Liver (tissue), 9 donors: ENCODE data around the gene NEB. TPM values are rescaled to one million over a fixed set of nuclear protein-coding genes. Genes with fewer than 3 reads are reported as not detected.

Experiments
- DNase-seq: peaks from one replicate; pipeline ENCODE4 v3.0.0-alpha.2; 2017; ENCODE audit warnings: low spot score
- H3K27ac ChIP-seq, 2 donors: one replicate each; pipeline ENCODE4 v1.7.0; 2013; ENCODE audit warnings: inconsistent platforms in 2 of 2, low read length in 2 of 2, control low read depth in 1 of 2, low read depth in 1 of 2, mild to moderate bottlenecking in 1 of 2
- H3K27me3 ChIP-seq, 4 donors: one replicate each; pipeline versions ENCODE4 v1.6.1 to v1.7.0; 2013; ENCODE audit warnings: low read length in 3 of 4, inconsistent platforms in 1 of 4, mild to moderate bottlenecking in 1 of 4, moderate library complexity in 1 of 4; ENCODE audit not compliant: control insufficient read depth in 4 of 4, insufficient read depth in 4 of 4
- H3K36me3 ChIP-seq, 4 donors: one replicate each; pipeline versions ENCODE4 v1.6.1 to v1.7.0; 2013; ENCODE audit warnings: low read length in 3 of 4, mild to moderate bottlenecking in 3 of 4, low read depth in 1 of 4, moderate library complexity in 1 of 4; ENCODE audit not compliant: control insufficient read depth in 4 of 4, insufficient read depth in 3 of 4
- H3K4me1 ChIP-seq, 4 donors: one replicate each; pipeline versions ENCODE4 v1.6.1 to v1.7.0; 2013; ENCODE audit warnings: low read length in 3 of 4, mild to moderate bottlenecking in 3 of 4, moderate library complexity in 1 of 4; ENCODE audit not compliant: control insufficient read depth in 4 of 4, insufficient read depth in 4 of 4
- H3K4me3 ChIP-seq, 3 donors: one replicate each; pipeline versions ENCODE4 v1.6.1 to v1.7.0; 2013; ENCODE audit warnings: low read length in 3 of 3, control low read depth in 1 of 3, low read depth in 1 of 3, mild to moderate bottlenecking in 1 of 3
- H3K9ac ChIP-seq, 2 donors: one replicate each; pipeline ENCODE4 v1.7.0; 2013; ENCODE audit warnings: low read length in 2 of 2, mild to moderate bottlenecking in 2 of 2, moderate library complexity in 2 of 2, control low read depth in 1 of 2, low read depth in 1 of 2
- H3K9me3 ChIP-seq, 4 donors: one replicate each; pipeline versions ENCODE4 v1.6.1 to v1.7.0; 2013; ENCODE audit warnings: low read length in 3 of 4; ENCODE audit not compliant: control insufficient read depth in 4 of 4
- EGR1 ChIP-seq, 2 donors: IDR thresholded peaks; 2 replicates each; pipeline ENCODE4 v1.6.1; 2016 to 2018; ENCODE audit warnings: antibody characterized with exemption in 2 of 2, low read depth in 2 of 2
- FOXA1 ChIP-seq: IDR thresholded peaks from 2 replicates; pipeline ENCODE4 v1.6.1; 2016; ENCODE audit warnings: antibody characterized with exemption
- FOXA2 ChIP-seq: IDR thresholded peaks from 2 replicates; pipeline ENCODE4 v1.6.1; 2016; ENCODE audit warnings: antibody characterized with exemption
- GABPA ChIP-seq, 2 donors: IDR thresholded peaks in 1 of 2; conservative IDR thresholded peaks in 1 of 2; 2 replicates each; pipeline ENCODE4 v1.6.1; 2016; ENCODE audit warnings: antibody characterized with exemption in 2 of 2, mild to moderate bottlenecking in 1 of 2, moderate library complexity in 1 of 2
- HNF4A ChIP-seq, 2 donors: conservative IDR thresholded peaks; 2 replicates each; pipeline ENCODE4 v1.6.1; 2016; ENCODE audit warnings: antibody characterized with exemption in 2 of 2, mild to moderate bottlenecking in 2 of 2
- HNF4G ChIP-seq: IDR thresholded peaks from 2 replicates; pipeline ENCODE4 v1.6.1; 2016; ENCODE audit warnings: antibody characterized with exemption
- MAX ChIP-seq: IDR thresholded peaks from 2 replicates; pipeline ENCODE4 v1.6.1; 2016; ENCODE audit warnings: antibody characterized with exemption
- NR2F2 ChIP-seq: IDR thresholded peaks from 2 replicates; pipeline ENCODE4 v1.6.1; 2016; ENCODE audit warnings: antibody characterized with exemption
- REST ChIP-seq: IDR thresholded peaks from 2 replicates; pipeline ENCODE4 v1.6.1; 2016; ENCODE audit warnings: antibody characterized with exemption, mild to moderate bottlenecking
- RXRA ChIP-seq, 2 donors: IDR thresholded peaks; 2 replicates each; pipeline ENCODE4 v1.6.1; 2017 to 2018; ENCODE audit warnings: antibody characterized with exemption in 2 of 2, mild to moderate bottlenecking in 1 of 2
- SP1 ChIP-seq: IDR thresholded peaks from 2 replicates; pipeline ENCODE4 v1.6.1; 2018; ENCODE audit warnings: antibody characterized with exemption, mild to moderate bottlenecking
- TAF1 ChIP-seq: conservative IDR thresholded peaks from 2 replicates; pipeline ENCODE4 v1.6.1; 2016; ENCODE audit warnings: antibody characterized with exemption, mild to moderate bottlenecking
- YY1 ChIP-seq: IDR thresholded peaks from 2 replicates; pipeline ENCODE4 v1.6.1; 2016; ENCODE audit warnings: antibody characterized with exemption, mild to moderate bottlenecking
- ZBTB33 ChIP-seq: IDR thresholded peaks from 2 replicates; pipeline ENCODE4 v1.6.1; 2016; ENCODE audit warnings: antibody characterized with exemption
- WGBS: extraction: QIAGEN DNeasy Blood & Tissue Kit; methylation state at CpG from one replicate; pipeline ENCODE4 v1.1.7; 2013; 5-methylcytosine and 5-hydroxymethylcytosine counted together
- polyA plus RNA-seq, 2 donors: library from polyadenylated mRNA; stranded (reverse) in 1 of 2; unstranded in 1 of 2; fragments of 200-250 nt in 1 of 2; fragments of >200 nt in 1 of 2; fragmentation: Nextera tagmentation in 1 of 2; extraction: Ambion mirVana in 1 of 2; gene quantifications; one replicate each; pipeline versions ENCODE4 v1.2.1 to v1.2.3, GENCODE V29; 2013 to 2015
- total RNA-seq, 2 donors: library from RNA; depleted of rRNA; stranded (reverse); fragments of >200 nt; gene quantifications; one replicate each; pipeline ENCODE4 v1.2.3, GENCODE V29; 2014
- TF ChIP-seq, protein P1 (sequence below): fragments of 150-350 bp; IDR thresholded peaks from 2 replicates; pipeline ENCODE4 v1.5.1; 2017; ENCODE audit warnings: improper control_type of control experiment, low read depth, low read length; ENCODE audit not compliant: missing input control
- donor health status: healthy.
- donor health status: healthy.
- donor health status: healthy.
- donor health status: healthy.
- donor health status: healthy.

The NEB gene
- total and polyA plus RNA-seq, 4 donors = 0.28 to 6.4 (median 2.7) TPM

DNA sequence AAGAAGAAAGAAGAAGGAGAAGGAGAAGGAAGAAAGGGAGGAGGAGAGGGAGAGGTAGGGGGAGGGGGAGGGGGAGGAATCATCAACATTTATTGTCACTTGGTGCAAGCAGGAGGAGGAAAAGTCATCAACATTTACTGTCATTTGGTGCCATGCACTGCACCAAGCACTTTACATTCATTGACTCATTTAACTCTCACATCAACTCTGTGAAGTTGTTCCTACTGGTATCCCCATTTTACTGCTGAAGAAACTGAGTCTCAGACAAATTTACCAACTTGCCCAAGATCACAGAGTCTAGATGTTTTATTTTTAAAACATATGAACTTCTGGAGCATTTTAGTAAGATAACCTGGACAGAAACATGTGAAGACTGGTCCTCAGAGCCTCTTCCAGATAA is 46.7 kb upstream of the NEB start (continued):
- TF ChIP-seq MAX = no peak
- no peak for TF ChIP-seq HNF4A (conservative IDR thresholded peaks at IDR 0.05)
- TF ChIP-seq RXRA (IDR thresholded peaks at IDR 0.05) = no peak
- TF ChIP-seq EGR1 (IDR thresholded peaks at IDR 0.05; ENCODE audit: low read depth in 2 of 2) = no peak
- no peak for TF ChIP-seq GABPA (IDR thresholded peaks at IDR 0.05 in 1 of 2, conservative IDR thresholded peaks at IDR 0.05 in 1 of 2)
- TF ChIP-seq FOXA2 = no peak
- no peak for TF ChIP-seq SP1
- no peak for TF ChIP-seq FOXA1

GRCh38 chr2:151777935-151778334 is 43.7 kb upstream of the NEB start:
- Histone ChIP-seq H3K4me3 (no peak overlapping the region), H3K27me3 (no peaks in the 10 kb centered on the region), H3K9me3 (peaks cover 0 to 2% (median 0%) of the 10 kb centered on the region in 4 donors), H3K9ac (no peak overlapping the region), H3K4me1 (no peaks in the 10 kb centered on the region), H3K36me3 (peaks cover 0 to 10% (median 6%) of the 10 kb centered on the region in 4 donors), H3K27ac (no peak overlapping the region)
- no peak for DNase-seq
- 92% methylated on average over 2 of the region's 2 CpGs for WGBS
- TF ChIP-seq, protein P1, sequence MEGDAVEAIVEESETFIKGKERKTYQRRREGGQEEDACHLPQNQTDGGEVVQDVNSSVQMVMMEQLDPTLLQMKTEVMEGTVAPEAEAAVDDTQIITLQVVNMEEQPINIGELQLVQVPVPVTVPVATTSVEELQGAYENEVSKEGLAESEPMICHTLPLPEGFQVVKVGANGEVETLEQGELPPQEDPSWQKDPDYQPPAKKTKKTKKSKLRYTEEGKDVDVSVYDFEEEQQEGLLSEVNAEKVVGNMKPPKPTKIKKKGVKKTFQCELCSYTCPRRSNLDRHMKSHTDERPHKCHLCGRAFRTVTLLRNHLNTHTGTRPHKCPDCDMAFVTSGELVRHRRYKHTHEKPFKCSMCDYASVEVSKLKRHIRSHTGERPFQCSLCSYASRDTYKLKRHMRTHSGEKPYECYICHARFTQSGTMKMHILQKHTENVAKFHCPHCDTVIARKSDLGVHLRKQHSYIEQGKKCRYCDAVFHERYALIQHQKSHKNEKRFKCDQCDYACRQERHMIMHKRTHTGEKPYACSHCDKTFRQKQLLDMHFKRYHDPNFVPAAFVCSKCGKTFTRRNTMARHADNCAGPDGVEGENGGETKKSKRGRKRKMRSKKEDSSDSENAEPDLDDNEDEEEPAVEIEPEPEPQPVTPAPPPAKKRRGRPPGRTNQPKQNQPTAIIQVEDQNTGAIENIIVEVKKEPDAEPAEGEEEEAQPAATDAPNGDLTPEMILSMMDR = no peak
- no peak for TF ChIP-seq NR2F2
- no peak for TF ChIP-seq GABPA (IDR thresholded peaks at IDR 0.05 in 1 of 2, conservative IDR thresholded peaks at IDR 0.05 in 1 of 2)
- no peak for TF ChIP-seq SP1
- no peak for TF ChIP-seq YY1
- no peak for TF ChIP-seq FOXA1
- no peak for TF ChIP-seq EGR1 (IDR thresholded peaks at IDR 0.05; ENCODE audit: low read depth in 2 of 2)
- no peak for TF ChIP-seq RXRA (IDR thresholded peaks at IDR 0.05)
- no peak for TF ChIP-seq HNF4G
- no peak for TF ChIP-seq REST
- TF ChIP-seq HNF4A (conservative IDR thresholded peaks at IDR 0.05) = no peak
- TF ChIP-seq ZBTB33 = no peak
- TF ChIP-seq FOXA2 = no peak
- no peak for TF ChIP-seq TAF1
